Vagina (tissue), 2 donors: Measurements from ENCODE around the gene MR1.

Source experiments
- CTCF ChIP-seq, 3 experiments: fragments of 450-650 bp in 2 of 3; fragments of 200-600 bp in 1 of 3; sonication (generic) in 1 of 3; IDR thresholded peaks; one replicate each; pipeline ENCODE4 v1.5.1; 2017 to 2019; ENCODE audit warnings: antibody characterized with exemption in 3 of 3, mild to moderate bottlenecking in 2 of 3, moderate library complexity in 2 of 3
- POLR2A ChIP-seq, 2 donors: fragments of 450-650 bp; IDR thresholded peaks; one replicate each; pipeline ENCODE4 v1.6.1; 2017; ENCODE audit warnings: antibody characterized with exemption in 2 of 2, mild to moderate bottlenecking in 2 of 2, moderate library complexity in 2 of 2
- POLR2AphosphoS5 ChIP-seq, 2 donors: sonication (generic); formaldehyde crosslinking; IDR thresholded peaks; one replicate each; pipeline ENCODE4 v1.9.0; 2017; ENCODE audit warnings: antibody characterized with exemption in 2 of 2, mild to moderate bottlenecking in 2 of 2, low read depth in 1 of 2; ENCODE audit not compliant: insufficient read depth in 1 of 2

- TF ChIP-seq CTCF (IDR thresholded peaks at IDR 0.05) (no peak), POLR2AphosphoS5 (IDR thresholded peaks at IDR 0.05; ENCODE audit: insufficient read depth in 1 of 2, low read depth in 1 of 2) (no peak), POLR2A (IDR thresholded peaks at IDR 0.05) (no peak)
Observed at GRCh38 chr1:181081395-181081794, 47.6 kb downstream of the MR1 start.
